ENCODE results near the gene ANKS3.

The ANKS3 gene

GRCh38 chr16:4706871-4707270, 27.2 kb downstream of the ANKS3 start:
- Histone ChIP-seq H2AFZ (ENCODE audit: low read depth) (no peak overlapping the region), H3K36me3 (ENCODE audit: insufficient read depth) (no peaks in the 10 kb centered on the region; the same call in 1 of the 2 replicates)

GRCh38 chr16:4704913-4705312, 29.2 kb downstream of the ANKS3 start:
- no peak overlapping the region for H3K9ac ChIP-seq
- no peak for TF ChIP-seq CTCF (conservative IDR thresholded peaks at IDR 0.05; ENCODE audit: low read depth, low read length)
- no peaks in the 10 kb centered on the region for H3K79me2 ChIP-seq (ENCODE audit: insufficient read depth, low read depth)
- no peak overlapping the region for H3K4me3 ChIP-seq (IDR thresholded peaks at IDR 0.05; ENCODE audit: insufficient read depth, low read depth, low read length)
- no peak overlapping the region for H3K4me2 ChIP-seq
- no peaks in the 10 kb centered on the region for H3K27me3 ChIP-seq (ENCODE audit: insufficient read depth, low read depth)
- H4K20me1 ChIP-seq (ENCODE audit: insufficient read depth) = no peaks in the 10 kb centered on the region
- no peaks in the 10 kb centered on the region for H3K4me1 ChIP-seq (ENCODE audit: low read depth, poor library complexity, severe bottlenecking)
- no peaks in the 10 kb centered on the region; the same call in 1 of the 2 replicates for H3K36me3 ChIP-seq (ENCODE audit: insufficient read depth)
- H3K27ac ChIP-seq = no peak overlapping the region
- H2AFZ ChIP-seq (ENCODE audit: low read depth) = no peak overlapping the region

More at GRCh38 chr16:4706871-4707270, 27.2 kb downstream of the ANKS3 start:
- Histone ChIP-seq H3K79me2 (ENCODE audit: insufficient read depth, low read depth) (no peaks in the 10 kb centered on the region), H3K27ac (no peak overlapping the region), H4K20me1 (ENCODE audit: insufficient read depth) (no peaks in the 10 kb centered on the region), H3K27me3 (ENCODE audit: insufficient read depth, low read depth) (no peaks in the 10 kb centered on the region), H3K4me1 (ENCODE audit: low read depth, poor library complexity, severe bottlenecking) (no peaks in the 10 kb centered on the region), H3K9ac (no peak overlapping the region), H3K4me2 (no peak overlapping the region), H3K4me3 (IDR thresholded peaks at IDR 0.05; ENCODE audit: insufficient read depth, low read depth, low read length) (no peak overlapping the region)
- TF ChIP-seq CTCF (conservative IDR thresholded peaks at IDR 0.05; ENCODE audit: low read depth, low read length) = no peak

- H4K20me1 ChIP-seq (ENCODE audit: insufficient read depth) = no peaks in the 10 kb centered on the region
- no peak overlapping the region for H3K4me3 ChIP-seq (IDR thresholded peaks at IDR 0.05; ENCODE audit: insufficient read depth, low read depth, low read length)
- no peak for TF ChIP-seq CTCF (conservative IDR thresholded peaks at IDR 0.05; ENCODE audit: low read depth, low read length)
- H3K4me2 ChIP-seq = no peak overlapping the region
- H3K79me2 ChIP-seq (ENCODE audit: insufficient read depth, low read depth) = no peaks in the 10 kb centered on the region
- no peaks in the 10 kb centered on the region; the same call in 1 of the 2 replicates for H3K36me3 ChIP-seq (ENCODE audit: insufficient read depth)
- no peaks in the 10 kb centered on the region for H3K27me3 ChIP-seq (ENCODE audit: insufficient read depth, low read depth)
- no peak overlapping the region for H3K27ac ChIP-seq
- H3K4me1 ChIP-seq (ENCODE audit: low read depth, poor library complexity, severe bottlenecking) = no peaks in the 10 kb centered on the region
- no peak overlapping the region for H2AFZ ChIP-seq (ENCODE audit: low read depth)
- no peak overlapping the region for H3K9ac ChIP-seq
These were observed 29.6 kb downstream of the ANKS3 start for GRCh38 chr16:4704491-4704890.

- no peak for TF ChIP-seq CTCF (conservative IDR thresholded peaks at IDR 0.05; ENCODE audit: low read depth, low read length)
- H3K4me2 ChIP-seq = no peak overlapping the region
- no peaks in the 10 kb centered on the region for H4K20me1 ChIP-seq (ENCODE audit: insufficient read depth)
- no peaks in the 10 kb centered on the region; the same call in 1 of the 2 replicates for H3K36me3 ChIP-seq (ENCODE audit: insufficient read depth)
- H3K27ac ChIP-seq = no peak overlapping the region
- no peaks in the 10 kb centered on the region for H3K79me2 ChIP-seq (ENCODE audit: insufficient read depth, low read depth)
- no peak overlapping the region for H3K9ac ChIP-seq
- H3K27me3 ChIP-seq (ENCODE audit: insufficient read depth, low read depth) = no peaks in the 10 kb centered on the region
- no peak overlapping the region for H2AFZ ChIP-seq (ENCODE audit: low read depth)
- H3K4me1 ChIP-seq (ENCODE audit: low read depth, poor library complexity, severe bottlenecking) = no peaks in the 10 kb centered on the region
- no peak overlapping the region for H3K4me3 ChIP-seq (IDR thresholded peaks at IDR 0.05; ENCODE audit: insufficient read depth, low read depth, low read length)
These were observed 30.2 kb downstream of the ANKS3 start for GRCh38 chr16:4703906-4704305.
